ENCODE results near the gene ZNF771.
"Not testable (repeated sequence)": the region's sequence is repeated elsewhere in the genome, so short reads cannot be mapped to it uniquely, and the experiment has no call there.

Gene ZNF771

DNA sequence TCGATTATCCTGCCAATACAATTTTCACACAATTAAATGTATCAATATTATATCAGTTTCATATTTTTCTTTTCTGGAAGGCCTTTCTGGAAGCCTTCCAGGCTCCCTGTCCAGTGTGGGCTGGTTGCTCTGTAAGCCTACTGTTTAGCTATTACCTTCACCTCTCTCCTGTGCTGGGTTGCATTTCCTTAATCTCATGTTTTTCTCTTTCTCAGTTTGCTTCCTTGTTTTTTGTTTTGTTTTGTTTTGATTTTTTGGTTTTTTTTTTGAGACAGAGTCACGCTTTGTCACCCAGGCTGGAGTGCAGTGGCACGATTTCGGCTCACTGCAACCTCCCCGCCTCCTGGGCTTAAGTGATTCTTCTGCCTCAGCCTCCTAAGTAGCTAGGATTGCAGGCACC, 31.4 kb downstream of the ZNF771 start:
- DNase-seq = no peak

DNA sequence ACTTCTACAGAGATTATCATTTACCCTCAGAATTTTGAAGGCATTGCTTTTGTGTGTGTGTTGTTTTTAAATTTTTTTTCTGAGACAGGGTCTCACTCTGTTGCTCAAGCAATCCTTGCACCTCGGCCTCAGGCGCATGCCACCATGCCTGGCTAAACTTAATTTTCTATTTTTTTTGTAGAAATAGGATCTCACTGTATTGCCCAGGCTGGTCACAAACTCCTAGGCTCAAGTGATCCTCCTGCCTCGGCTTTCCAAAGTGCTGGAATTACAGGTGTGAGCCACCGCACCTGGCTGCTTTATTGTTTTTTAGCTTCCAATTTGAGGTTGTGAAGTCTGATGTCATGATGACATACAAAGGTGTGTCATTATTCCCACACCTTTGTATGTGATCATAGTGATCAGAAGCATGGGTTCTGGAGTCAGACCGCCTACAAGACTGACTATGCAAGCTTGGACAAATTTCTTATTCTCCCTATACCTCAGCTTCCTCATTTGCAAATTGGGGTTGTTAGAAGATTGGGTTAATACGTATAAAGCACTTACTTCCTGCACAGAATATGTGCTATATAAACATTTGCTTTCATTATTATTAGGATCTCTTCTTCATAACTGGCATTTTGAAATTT, 32.4 kb downstream of the ZNF771 start:
- no peak for DNase-seq

DNA sequence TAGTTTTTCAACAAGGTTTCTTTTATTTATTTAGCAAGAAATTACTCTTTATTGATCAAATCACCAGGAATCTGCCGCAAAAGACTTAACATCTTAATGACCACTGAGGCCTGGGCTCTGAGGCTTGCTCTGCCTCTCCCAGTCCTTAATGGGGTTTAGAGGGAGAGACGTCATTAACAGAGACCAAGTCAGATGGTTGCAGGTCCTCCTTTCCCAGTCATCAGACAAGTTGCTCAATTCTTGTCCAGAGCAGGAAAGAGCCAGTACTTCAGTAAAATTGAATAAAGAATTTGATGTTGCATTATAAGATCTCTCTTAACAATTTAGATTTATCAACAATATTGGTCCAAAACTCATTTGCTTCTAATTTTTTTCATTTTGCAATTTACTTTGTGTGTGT, 36.2 kb downstream of the ZNF771 start:
- DNase-seq = no peak

DNA sequence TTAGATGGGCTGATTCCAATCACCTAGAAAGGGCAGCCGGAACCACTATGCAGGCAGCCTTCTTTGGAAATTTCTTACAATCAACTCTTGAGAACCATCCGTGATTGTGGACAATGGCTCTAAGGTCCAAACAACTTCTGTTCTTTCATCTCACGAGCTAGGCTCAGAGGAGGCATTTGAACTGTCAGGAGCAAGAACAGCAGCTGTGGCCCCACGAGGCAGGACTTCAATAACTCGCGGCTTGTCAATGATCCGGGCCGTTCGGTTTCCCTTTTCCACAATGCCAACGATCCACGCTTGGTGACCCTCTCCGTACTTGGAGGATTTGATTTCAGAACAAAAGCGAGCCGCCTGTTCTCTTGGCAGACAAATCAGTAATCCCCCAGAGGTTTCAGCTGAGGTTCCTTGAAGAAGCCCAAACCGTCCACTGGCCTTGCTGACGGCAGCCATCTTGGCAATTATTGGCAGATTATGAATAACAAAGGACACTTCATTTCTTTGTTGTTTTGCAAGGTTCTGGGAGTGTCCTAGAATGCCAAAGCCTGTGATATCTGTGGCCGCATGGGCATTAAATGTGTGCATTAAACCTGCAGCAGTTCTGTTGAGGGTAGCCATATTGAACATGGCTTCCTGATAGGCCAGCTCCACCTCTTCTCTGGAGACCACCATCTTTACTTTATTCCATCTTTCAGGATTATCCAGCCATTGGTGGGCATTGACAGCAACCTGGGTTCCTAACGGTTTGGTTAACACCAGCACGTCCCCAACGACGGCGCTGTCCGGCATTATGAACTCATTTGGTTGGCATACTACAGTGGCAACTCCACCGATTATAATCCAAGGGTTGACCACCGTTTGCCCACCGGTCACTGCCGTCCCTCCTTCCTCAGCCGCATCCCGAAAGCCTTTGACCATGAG, 37.1 kb downstream of the ZNF771 start:
- no peak for DNase-seq

DNA sequence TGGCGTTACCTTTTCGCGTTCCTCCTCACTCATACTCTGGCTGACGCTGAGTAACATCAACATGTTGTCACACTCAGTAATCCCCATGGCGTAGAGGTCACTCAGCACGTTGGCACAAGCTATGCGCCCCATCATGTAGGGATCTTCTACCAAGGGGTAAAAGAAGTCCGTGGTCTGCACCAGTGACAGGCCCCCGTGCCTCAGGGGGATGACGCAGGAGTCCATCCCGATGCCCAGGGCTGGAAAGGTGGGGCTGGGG, 37.7 kb downstream of the ZNF771 start:
- no peak for DNase-seq

DNA sequence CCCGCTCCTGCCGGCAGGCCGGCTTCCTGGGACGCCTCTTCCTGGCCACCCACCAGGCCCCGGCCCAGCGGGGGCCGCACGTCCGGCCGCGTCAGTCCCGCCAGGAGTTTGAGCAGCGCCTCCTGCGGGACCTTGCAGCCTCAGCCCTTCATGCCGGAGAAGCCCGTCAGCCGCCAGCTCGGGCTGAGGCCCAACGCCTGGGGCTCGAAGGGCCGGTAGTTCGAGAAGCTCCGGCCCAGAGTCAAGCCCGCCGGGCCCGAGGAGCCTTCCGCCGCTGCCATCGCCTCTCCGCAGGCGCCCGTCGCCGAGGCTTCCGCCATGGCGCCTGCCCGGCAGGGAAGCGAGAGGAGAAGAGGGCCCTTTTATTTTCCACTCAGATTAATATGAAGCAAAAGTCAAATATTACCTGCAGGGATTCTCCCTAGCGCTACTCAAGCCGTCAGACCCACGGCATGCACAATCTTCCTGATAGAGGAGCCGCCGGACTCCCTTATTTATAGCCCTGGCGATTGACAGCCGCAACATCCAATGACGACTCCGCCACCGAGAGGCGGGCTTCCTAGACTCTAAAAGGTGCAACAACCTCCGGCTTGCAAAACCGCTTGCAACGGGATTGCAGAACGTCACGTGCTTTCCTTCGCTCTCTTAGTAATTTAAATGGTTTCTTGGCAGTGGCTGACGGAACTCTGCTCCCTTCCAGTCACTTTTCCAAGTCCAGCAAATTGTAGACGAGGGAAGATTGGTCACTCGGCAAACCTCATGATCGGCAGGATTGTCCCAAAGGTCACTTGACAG, 38.2 kb downstream of the ZNF771 start, which contains the start of gene SEPHS2:
Gene SEPHS2, minus strand, starts transcription at position 467 of the 795 bp plus-strand sequence. Its CDS starts 147 bp downstream, at position 320.
- DNase-seq = peak; percentile 92

DNA sequence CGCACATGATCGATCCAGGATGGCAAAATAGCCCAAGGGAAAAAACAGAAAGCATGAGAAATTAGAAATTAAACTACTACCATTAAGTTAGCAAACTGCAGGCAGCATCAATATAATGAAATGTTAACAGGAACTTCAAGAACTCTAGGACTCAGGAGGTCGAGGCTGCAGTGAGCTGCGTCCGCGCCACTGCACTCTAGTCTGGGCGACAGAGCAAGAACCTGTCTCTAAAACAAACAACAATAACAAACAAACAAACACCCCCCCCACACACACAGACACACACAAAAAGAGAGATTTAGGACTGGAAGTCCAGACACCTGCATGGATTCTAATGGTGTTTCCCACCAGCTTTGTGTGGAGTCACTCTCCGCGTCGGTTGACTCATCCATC, 38.8 kb downstream of the ZNF771 start:
- DNase-seq = no peak

DNA sequence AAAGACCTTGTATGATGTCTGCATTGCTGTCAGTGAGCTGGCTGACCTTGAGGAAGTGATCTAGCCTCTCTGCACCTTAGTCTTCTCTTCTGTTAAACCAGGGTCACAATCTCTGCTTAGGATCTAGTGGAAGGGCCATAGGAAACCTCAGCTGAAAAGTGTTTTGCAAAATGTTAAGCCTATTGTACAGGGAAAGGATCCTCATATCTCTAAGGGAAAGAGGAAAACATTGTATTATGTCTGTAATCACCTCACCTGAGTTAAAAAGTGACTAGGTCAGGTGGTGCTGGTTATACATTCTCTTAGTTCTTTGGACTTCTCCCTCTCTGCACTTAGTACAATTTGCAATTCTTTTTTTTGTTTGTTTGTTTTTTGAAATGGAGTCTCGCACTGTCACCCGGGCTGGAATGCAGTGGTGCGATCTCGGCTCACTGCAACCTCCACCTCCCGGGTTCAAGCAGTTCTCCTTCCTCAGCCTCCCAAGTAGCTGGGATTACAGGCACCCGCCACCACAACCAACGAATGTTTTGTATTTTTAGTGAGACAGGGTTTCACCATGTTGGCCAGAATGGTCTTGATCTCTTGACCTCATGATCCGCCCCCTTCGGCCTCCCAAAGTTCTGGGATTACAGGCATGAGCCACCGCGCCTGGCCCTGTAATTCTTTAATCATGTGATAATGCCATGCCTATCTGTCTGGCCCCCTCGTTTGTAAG, 40.3 kb downstream of the ZNF771 start:
- DNase-seq = no peak

DNA sequence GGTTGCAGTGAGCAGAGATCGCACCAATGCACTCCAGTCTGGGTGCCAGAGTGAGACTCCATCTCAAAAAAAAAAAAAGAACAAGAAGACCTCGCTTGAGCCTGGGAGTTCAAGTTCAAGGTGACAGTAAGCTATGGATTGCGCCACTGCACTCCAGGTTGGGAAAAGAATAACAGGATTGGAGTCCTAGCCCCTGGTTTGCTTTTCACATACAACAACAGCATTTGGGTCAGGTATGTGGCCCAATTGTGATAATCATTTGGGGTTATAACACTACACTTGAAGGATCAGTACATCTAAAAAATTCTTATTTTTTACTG, 41.7 kb downstream of the ZNF771 start:
- DNase-seq = no peak

DNA sequence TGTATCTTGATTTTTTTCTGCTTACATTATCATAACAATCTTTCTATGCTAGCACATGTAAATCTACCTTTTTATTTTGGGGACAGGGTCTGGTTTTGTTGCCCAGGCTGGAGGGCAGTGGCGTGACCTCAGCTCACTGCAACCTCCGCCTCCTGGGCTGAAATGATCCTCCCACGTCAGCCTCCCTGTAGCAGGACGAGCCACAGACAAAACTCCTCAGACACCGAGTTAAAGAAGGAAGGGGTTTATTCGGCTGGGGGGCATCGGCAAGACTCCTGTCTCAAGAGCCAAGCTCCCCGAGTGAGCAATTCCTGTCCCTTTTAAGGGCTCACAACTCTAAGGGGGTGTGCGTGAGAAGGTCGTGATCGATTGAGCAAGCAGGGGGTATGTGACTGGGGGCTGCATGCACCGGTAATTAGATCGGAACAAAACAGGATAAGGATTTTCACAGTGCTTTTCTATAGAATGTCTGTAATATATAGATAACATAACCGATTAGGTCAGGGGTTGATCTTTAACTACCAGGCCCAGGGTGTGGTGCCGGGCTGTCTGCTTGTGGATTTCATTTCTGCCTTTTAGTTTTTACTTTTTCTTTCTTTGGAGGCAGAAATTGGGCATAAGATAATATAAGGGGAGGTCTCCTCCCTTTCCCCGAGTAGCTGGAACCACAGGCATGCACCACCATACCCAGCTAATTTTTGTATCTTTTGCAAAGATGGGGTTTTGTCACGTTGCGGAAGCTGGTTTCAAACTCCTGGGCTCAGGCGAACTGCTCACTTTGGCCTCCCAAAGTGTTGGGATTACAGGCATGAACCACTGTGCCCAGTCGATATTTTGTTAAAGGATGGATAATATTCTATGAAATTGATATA, 45.5 kb downstream of the ZNF771 start:
- not testable (repeated sequence) for DNase-seq

DNA sequence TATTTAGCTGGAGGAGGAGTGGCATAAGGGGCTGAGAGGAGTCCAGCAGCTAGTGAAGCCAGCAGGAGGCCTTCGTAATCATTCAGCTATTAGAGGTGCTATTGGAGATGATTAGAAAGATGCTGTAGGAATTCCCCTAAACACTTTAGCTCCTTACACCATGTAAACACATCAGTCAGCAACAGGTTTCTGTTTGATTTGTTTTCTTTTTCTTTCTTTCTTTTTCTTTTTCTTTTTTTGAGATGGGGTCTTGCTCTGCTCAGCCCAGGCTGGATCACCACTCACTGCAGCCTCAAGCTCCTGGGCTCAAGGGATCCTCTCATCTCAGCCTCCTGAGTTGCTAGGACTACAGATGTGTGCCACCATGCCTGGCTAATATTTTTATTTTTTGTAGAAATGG, 48.9 kb downstream of the ZNF771 start:
- no peak for DNase-seq

DNA sequence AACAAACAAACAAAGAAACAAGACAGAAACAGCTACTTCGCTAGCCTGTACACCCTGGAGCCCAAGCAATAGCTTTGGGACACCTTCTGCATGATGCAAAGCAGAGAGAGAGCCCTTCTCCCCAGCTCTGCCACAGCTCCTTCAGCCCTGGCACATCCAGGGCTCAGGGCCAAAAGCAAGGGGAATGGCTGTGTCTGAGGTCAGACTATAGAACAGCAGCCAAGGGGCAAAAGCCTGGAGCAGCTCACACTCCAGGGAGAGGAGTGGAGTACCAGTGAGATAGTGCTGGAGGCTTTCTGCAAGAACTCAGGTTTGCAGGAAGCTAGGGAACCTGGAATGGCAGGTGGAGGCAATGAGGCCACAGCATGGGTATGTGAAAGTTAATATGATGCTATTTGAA, 49.9 kb downstream of the ZNF771 start:
- no peak for DNase-seq

DNA sequence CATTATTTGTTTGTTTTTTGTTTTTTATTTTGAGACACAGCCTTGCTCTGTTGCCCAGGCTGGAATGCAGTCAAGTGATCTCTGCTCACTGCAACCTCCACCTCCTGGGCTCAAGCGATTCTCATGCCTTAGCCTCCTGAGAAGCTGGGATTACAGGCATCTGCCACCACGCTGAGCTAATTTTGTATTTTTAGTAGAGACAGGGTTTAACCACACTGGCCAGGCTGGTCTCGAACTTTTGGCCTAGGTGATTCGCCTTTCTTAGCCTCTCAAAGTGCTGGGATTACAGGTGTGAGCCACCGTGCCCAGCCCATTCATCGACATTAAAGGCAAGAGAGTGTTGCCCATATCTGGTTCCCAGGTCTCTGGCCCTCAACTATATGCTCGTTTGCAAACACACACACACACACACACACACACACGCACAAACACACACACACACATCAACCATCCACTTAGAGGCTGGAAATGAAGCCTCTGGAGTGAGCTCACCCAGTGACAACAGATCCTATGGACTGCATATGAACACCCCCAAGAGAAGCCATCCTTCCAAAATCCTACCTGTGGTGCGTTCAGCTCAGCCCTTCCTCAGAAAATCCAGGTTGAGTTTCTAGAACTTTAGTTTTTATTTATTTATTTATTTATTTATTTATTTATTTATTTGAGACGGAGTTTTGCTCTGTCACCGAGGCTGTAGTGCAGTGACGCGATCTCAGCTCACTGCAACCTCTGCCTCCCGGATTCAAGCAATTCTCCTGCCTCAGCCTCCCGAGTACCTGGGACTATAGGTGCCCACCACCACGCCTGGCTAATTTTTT, 50.5 kb downstream of the ZNF771 start:
- no peak for DNase-seq

DNA sequence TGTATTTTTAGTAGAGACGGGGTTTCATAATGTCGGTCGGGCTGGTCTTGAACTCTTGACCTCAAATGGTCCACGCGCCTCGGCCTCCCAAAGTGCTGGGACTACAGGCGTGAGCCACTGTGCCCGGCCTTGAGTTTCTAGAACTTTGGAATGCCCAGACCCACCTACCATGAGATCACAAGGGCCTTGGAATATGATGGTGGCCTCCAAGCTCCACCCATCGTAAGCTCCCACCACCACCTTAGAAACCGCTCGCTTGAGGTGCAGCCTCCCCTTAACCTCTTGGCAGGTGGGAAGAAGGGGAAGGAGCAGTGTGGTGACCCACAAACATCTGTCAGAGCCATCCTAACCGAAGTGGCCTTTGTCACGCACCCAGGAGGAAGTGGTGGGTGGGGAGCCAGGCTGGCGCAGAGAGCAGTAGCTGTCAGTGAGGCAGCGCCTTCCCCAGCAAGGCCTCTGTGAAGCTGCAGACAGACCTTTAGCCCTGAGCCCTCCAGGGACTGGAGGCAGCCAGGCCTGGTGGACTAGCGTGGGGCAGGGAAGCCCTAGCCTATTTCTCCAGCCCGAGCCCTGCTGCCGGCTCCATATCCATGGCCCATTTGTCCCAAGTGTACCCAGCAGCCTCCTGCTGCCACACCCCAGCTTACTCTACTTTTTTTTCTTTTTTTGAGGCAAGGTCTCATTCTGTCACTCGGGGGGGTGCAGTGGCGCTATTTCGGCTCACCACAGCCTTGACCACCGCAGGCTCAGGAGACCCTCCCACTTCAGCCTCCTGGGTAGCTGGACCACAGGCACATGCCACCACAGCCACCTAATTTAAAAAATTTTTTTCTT, 51.4 kb downstream of the ZNF771 start:
- peak; percentile 51 for DNase-seq

DNA sequence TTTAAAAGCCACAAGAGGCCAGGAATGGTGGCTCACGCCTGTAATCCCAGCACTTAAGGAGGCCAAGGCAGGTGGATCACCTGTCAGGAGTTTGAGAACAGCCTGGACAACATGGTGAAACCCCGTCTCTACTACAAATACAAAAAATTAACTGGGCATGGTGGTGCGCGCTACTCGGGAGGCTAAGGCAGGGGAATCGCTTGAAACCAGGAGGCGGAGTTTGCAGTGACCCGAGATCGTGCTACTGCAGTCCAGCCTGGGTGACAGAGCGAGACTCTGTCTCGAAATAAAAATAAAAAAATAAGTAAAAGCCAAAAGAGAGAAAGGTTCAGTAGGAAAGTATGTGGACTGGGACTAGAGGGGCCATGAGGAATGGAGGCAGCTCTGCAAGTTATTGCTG, 52.0 kb downstream of the ZNF771 start:
- DNase-seq = no peak

DNA sequence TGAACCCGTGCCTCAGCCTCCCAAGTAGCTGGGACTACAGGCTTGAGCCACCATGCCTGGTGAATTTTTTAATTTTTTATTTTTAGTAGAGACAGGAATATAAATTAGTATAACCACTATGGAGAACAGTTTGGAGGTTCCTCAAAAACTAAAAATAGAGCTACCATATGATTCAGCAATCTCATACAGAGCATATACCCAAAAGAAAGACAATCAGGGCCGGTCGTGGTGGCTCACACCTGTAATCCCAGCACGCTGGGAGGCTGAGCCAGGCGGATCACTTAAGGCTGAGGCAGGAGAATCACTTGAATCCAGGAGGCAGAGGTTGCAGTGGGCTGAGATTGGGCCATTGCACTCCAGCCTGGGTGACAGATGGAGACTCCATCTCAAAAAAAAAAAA, 54.0 kb downstream of the ZNF771 start:
- DNase-seq = not testable (repeated sequence)

DNA sequence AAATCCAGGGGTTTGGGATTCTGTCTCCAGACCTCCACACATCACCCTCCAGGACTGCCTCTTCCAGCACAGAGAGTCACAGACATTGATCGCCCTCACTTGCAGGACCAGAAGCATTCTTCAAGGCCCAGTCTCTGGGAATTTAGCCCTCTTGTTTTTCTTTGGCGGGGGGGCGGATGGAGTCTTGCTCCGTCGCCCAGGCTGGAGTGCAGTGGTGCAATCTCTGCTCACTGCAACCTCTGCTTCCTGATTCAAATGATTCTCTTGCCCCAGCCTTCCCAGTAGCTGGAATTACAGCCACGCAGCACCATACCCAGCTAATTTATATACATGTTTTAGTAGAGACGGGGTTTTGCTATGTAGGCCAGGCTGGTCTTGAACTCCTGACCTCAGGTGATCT, 56.7 kb downstream of the ZNF771 start:
- DNase-seq = no peak
